Loucy (cell line): ENCODE data around the gene HSPA6.
A peak's percentile ranks its signal among the peaks of the same experiment; 100 is the strongest.

Source experiments
- H2AFZ ChIP-seq: fragments of 200-600 bp; sonication (generic); 2 replicates; pipeline ENCODE4 v1.6.0; 2016; ENCODE audit warnings: antibody characterized with exemption, mild to moderate bottlenecking, low read length, moderate library complexity
- H3F3A ChIP-seq: fragments of 200-600 bp; 2 replicates; pipeline ENCODE4 v1.6.0; 2016; ENCODE audit warnings: antibody characterized with exemption, low read depth, mild to moderate bottlenecking
- H3K27me3 ChIP-seq: fragments of 200-600 bp; sonication (generic); 2 replicates; pipeline ENCODE4 v1.6.1; 2014; ENCODE audit warnings: low read length, mild to moderate bottlenecking; ENCODE audit not compliant: insufficient read depth, poor library complexity, severe bottlenecking
- H3K36me3 ChIP-seq: fragments of 200-600 bp; sonication (generic); 2 replicates; pipeline ENCODE4 v1.6.1; 2016; ENCODE audit warnings: low read length; ENCODE audit not compliant: insufficient read depth
- H3K4me1 ChIP-seq: fragments of 200-600 bp; sonication (generic); 2 replicates; pipeline ENCODE4 v1.5.1; 2014; ENCODE audit warnings: low read length, mild to moderate bottlenecking; ENCODE audit not compliant: insufficient read depth, poor library complexity, severe bottlenecking
- H3K4me2 ChIP-seq: fragments of 200-600 bp; sonication (generic); 2 replicates; pipeline ENCODE4 v1.6.0; 2014; ENCODE audit warnings: antibody characterized with exemption, low read length, low read depth, mild to moderate bottlenecking; ENCODE audit not compliant: poor library complexity, severe bottlenecking
- H3K4me3 ChIP-seq: fragments of 200-600 bp; sonication (generic); 2 replicates; pipeline ENCODE4 v1.5.1; 2014; ENCODE audit warnings: low read length, mild to moderate bottlenecking, mixed read lengths; ENCODE audit not compliant: poor library complexity, severe bottlenecking
- H3K79me2 ChIP-seq: fragments of 200-600 bp; sonication (generic); 2 replicates; pipeline ENCODE4 v1.6.1; 2014; ENCODE audit warnings: low read length; ENCODE audit not compliant: insufficient read depth
- H3K9ac ChIP-seq: fragments of 200-600 bp; sonication (generic); 2 replicates; pipeline ENCODE4 v1.6.0; 2014; ENCODE audit warnings: mild to moderate bottlenecking, low read depth, low read length, moderate library complexity; ENCODE audit not compliant: poor library complexity, severe bottlenecking
- H3K9me2 ChIP-seq: fragments of 200-600 bp; sonication (generic); replicated peaks from 2 replicates; pipeline ENCODE4 v1.6.1; 2016; ENCODE audit warnings: low read depth, low read length, mixed read lengths
- H3K9me3 ChIP-seq: fragments of 200-600 bp; sonication (generic); 2 replicates; pipeline ENCODE4 v1.6.1; 2014; ENCODE audit warnings: mild to moderate bottlenecking, antibody characterized with exemption, low read length, low read depth; ENCODE audit not compliant: insufficient read depth
- H4K20me1 ChIP-seq: fragments of 200-600 bp; sonication (generic); 2 replicates; pipeline ENCODE4 v1.6.0; 2014; ENCODE audit warnings: antibody characterized with exemption, low read length, mild to moderate bottlenecking; ENCODE audit not compliant: insufficient read depth, poor library complexity, severe bottlenecking
- CTCF ChIP-seq: fragments of 200-600 bp; sonication (generic); conservative IDR thresholded peaks from 2 replicates; pipeline ENCODE4 v1.5.1; 2014; ENCODE audit warnings: mild to moderate bottlenecking, antibody characterized with exemption, low read length
- EZH2phosphoT487 ChIP-seq: fragments of 200-600 bp; IDR thresholded peaks from 2 replicates; pipeline ENCODE4 v1.6.1; 2018; ENCODE audit warnings: antibody characterized with exemption, mild to moderate bottlenecking, moderate library complexity, borderline replicate concordance

The HSPA6 gene

GRCh38 chr1:161484613-161485012 is 39.7 kb upstream of the HSPA6 start:
- Histone ChIP-seq H3K79me2 (no peaks in the 10 kb centered on the region), H3F3A (no peaks in the 10 kb centered on the region), H3K9me3 (no peaks in the 10 kb centered on the region), H2AFZ (no peak overlapping the region), H3K4me3 (no peak overlapping the region), H3K36me3 (no peaks in the 10 kb centered on the region), H3K27me3 (no peaks in the 10 kb centered on the region), H3K9me2 (no peaks in the 10 kb centered on the region), H3K4me2 (no peak overlapping the region), H3K9ac (no peak overlapping the region), H3K4me1 (no peaks in the 10 kb centered on the region), H4K20me1 (no peaks in the 10 kb centered on the region)
- peak; percentile 70 for TF ChIP-seq CTCF
- TF ChIP-seq EZH2phosphoT487, result no peak

- no peaks in the 10 kb centered on the region for H3K9me3 ChIP-seq
- no peaks in the 10 kb centered on the region for H3K27me3 ChIP-seq
- H3K36me3 ChIP-seq, result no peaks in the 10 kb centered on the region
- no peaks in the 10 kb centered on the region for H3F3A ChIP-seq
- TF ChIP-seq CTCF, result peak; percentile 94
- TF ChIP-seq EZH2phosphoT487, result no peak
- H4K20me1 ChIP-seq, result no peaks in the 10 kb centered on the region
- H3K79me2 ChIP-seq, result no peaks in the 10 kb centered on the region
- no peak overlapping the region for H3K4me3 ChIP-seq
- H3K4me1 ChIP-seq, result peaks cover 5% of the 10 kb centered on the region
- no peak overlapping the region for H3K9ac ChIP-seq
- peak overlapping the region; percentile 24 for H2AFZ ChIP-seq
- H3K9me2 ChIP-seq, result no peaks in the 10 kb centered on the region
- no peak overlapping the region for H3K4me2 ChIP-seq
Observed at GRCh38 chr1:161486806-161487741, 37.3 kb upstream of the HSPA6 start.

GRCh38 chr1:161491472-161491871 is 32.9 kb upstream of the HSPA6 start:
- Histone ChIP-seq H3K9me2 (no peaks in the 10 kb centered on the region), H3F3A (no peaks in the 10 kb centered on the region), H3K27me3 (no peaks in the 10 kb centered on the region), H3K36me3 (no peaks in the 10 kb centered on the region), H3K4me1 (peaks cover 5% of the 10 kb centered on the region), H3K79me2 (no peaks in the 10 kb centered on the region), H3K4me3 (no peak overlapping the region), H3K9me3 (no peaks in the 10 kb centered on the region), H4K20me1 (no peaks in the 10 kb centered on the region), H3K9ac (no peak overlapping the region), H3K4me2 (no peak overlapping the region), H2AFZ (no peak overlapping the region)
- TF ChIP-seq CTCF (no peak), EZH2phosphoT487 (no peak)
